GM21360 (cell line): Measurements from ENCODE around the gene NLRP12.
"Not testable (repeated sequence)": the region's sequence is repeated elsewhere in the genome, so short reads cannot be mapped to it uniquely, and the experiment has no call there.

Source experiments
- ATAC-seq: cut with Tn5 transposase; IDR thresholded peaks from one replicate; pipeline ENCODE4 v1.9.1; 2021; ENCODE audit warnings: mild to moderate bottlenecking, moderate library complexity; ENCODE audit not compliant: unreplicated experiment

The NLRP12 gene

DNA sequence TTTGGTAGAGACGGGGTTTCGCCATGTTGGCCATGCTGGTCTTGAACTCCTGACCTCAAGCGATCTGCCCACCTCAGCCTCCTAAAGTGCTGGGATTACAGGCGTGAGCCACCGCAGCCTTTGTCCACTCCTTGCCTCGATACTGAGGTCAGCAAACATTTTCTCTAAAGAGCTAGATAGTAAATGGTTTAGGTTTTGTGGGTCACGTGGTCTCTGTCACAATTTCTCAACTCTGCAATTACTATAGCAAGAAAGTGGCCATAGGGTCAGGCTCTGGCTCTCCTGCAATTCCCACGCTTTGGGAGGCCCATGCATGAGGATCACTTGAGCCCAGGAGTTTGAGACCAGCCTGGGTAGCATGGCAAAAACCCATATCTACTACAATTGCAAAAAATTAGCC lies 42.8 kb downstream of the NLRP12 start:
- not testable (repeated sequence) for ATAC-seq

DNA sequence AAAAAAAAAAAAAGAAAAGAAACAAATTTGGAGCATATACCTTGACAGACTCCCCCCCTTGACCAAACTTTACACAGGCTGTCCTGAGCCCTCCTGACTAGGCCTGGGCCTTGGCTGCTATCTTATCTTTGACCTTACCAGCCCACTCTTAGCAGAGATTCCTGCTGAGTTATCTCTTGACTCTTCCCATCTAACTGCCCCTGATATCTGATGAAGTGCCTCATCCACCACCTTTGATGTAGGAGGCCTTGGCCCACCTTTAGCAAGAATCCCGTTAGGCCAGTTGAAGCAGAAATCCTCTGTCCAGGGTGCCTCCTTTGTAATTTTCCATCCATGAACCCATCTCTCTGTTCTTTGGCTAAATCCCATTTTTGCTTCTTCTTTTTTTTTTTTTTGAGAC lies 43.6 kb downstream of the NLRP12 start:
- ATAC-seq = no peak

DNA sequence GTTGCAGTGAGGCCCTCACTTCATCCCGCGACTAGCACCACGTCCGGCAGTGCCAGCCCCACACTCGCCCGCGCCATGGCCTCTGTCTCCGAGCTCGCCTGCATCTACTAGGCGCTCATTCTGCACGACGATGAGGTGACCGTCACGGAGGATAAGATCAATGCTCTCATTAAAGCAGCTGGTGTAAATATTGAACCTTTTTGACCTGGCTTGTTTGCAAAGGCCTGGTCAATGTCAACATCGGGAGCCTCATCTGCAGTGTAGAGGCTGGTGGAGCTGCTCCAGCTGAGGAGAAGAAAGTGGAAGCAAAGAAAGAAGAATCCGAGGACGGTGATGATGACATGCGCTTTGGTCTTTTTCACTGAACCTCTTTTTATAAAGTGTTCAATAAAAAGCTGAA lies 48.6 kb downstream of the NLRP12 start:
- ATAC-seq = no peak

DNA sequence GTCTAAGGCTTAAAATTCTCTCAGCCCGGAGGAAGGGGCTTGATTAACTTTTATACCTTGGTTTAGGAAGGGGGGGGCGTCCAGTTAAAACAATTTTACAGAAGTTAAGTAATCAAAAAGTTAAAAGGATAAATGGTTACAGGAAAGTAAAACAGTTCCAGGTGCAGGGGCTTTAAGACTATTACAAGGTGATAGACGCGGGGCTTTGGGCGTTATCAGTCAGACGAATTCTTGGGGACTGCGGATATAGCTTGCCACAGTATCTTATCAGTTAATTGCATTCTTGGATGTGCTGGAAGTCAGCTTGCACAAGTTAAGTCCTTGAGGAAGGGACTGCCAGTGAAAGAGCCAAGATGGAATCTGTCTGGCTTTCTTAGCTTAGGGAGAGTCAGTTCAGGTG lies 49.6 kb downstream of the NLRP12 start:
- ATAC-seq = not testable (repeated sequence)

DNA sequence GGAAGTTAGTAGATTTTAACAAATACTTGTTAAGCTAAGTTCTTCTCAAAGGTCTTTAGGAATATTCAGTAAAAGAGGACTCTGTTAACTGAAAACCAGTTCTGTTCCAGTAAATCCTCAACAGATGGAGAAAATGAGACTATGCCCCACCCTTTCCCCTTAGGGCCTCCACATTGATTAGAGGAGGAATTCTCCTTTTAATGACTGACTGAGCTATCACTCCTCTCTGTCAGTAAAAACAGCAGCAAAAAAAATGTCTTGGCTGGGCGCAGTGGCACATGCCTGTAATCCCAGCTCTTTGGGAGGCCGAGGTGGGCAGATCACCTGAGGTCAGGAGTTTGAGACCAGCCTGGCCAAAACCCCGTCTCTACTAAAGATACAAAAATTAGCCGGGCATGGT lies 50.1 kb downstream of the NLRP12 start:
- no peak for ATAC-seq

DNA sequence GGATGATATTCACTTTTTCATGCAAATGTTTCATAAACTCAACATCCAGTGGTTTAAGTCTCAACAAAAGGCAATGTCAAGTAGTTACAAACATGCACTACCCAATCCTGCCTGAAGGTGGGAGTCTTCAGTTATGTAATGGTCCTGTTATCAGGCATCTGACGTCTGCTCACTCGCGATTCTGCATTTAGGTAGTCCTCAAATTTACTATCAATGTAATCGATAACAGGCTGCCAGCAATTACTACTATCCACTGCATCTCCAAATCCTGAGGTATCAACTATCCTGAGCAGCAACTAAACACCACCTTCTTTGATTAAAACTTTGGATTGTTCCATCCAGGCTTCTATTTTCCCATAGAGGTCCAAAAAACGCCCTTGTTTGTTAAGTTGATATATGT lies 51.2 kb downstream of the NLRP12 start:
- ATAC-seq = no peak

DNA sequence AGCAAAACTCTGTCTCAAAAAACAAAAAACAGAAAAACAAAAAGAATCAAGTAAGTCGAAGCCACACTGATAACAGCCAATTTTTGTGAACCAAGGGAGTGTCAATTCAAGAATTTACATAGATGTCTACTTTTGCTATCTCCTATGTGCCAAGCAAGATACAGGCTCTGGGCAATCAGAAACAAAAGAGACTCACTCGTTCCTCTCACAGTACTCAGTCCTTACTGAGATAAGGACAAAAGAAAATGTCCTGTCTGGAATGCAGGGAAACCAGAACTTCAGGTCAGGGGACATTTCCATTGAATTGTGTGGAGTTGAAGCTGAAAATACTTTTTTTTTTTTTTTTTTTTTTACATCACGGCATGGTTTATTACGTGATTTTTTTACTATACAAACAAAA lies 53.0 kb downstream of the NLRP12 start:
- ATAC-seq = no peak

DNA sequence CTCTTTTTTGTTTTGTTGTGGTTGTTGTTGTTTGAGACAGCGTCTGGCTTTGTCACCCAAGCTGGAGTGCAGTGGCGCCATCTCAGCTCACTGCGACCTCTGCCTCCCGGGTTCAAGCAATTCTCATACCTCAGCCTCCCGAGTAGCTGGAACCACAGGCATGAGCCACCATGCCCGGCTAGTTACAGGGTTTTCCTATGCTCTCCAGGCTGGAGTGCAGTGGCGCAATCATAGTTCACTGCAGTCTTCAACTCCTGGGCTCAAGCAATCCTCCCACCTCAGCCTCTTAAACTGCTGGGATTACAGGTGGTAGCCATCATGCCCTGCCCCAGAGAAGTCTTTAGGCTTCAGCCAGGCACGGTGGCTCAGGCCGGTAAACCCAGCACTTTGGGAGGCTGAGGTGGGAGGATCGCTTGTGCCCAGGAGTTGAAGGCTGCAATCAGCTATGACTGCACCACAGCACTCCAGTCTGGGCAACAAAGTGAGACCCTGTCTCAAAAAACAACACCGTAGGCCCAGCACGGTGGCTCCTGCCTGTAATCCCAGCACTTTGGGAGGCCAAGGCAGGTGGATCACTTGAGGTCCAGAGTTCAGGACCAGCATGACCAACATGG lies 54.3 kb downstream of the NLRP12 start:
- not testable (repeated sequence) for ATAC-seq

DNA sequence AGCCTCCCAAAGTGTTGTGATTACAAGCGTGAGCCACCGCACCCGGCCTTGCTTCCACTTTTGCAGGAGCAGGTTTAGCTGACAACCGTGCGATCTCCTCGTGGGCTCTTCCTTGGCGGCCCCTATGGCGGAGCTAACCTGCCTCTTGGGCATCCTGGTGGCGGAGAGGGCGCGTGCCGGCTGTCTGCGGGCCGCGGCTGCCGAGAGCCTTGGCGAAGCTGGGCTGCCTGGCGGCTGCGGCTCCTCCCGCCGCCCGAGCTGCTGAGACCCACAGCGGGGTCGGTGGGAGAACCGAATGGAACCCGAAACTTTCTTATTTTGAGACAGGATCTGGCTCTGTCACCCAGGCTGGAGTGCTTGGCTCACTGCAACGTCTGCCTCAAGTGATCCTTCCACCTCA lies 55.7 kb downstream of the NLRP12 start:
- ATAC-seq = no peak

DNA sequence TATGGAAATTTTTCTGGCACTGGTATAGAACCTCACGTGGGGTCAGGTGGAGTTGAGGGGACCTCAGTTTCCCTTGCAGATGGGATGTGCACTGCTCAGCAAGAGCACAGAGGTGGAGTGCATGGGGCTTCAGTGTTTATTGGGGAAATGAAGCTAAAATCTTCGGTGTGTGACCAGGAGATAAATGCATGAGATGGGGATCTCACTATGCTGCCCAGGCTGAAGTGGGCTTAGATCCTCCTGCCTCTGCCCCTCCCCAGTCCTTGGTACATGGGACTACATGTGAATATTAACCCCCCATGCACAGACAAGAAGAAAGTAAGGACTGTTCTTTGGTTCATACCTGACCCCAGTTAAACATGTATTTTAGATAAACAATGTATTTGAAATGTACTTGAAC lies 65.1 kb downstream of the NLRP12 start:
- not testable (repeated sequence) for ATAC-seq
